Stimulated activated effector memory CD8-positive, alpha-beta T cell treated with anti-CD3 and anti-CD28 coated beads, Interleukin-12 subunit alpha, Interleukin-12 subunit beta, amount 100 ng/mL, for 72 hours (primary cell): ENCODE results near the gene UGGT2.
"Not testable (repeated sequence)": the region's sequence is repeated elsewhere in the genome, so short reads cannot be mapped to it uniquely, and the experiment has no call there.

ENCODE experiments used
- ATAC-seq: fragments of 150-1000 bp; cut with Tn5 transposase; 2 replicates; pipeline ENCODE4 v1.10.0; 2021
- DNase-seq, 2 donors: peaks; one replicate each; pipeline ENCODE4 v3.0.0; 2021 to 2022; ENCODE audit warnings: low spot score in 2 of 2
- H3K27ac Mint-ChIP-seq: one replicate; pipeline ENCODE4 v1.8.0; 2022; ENCODE audit warnings: mild to moderate bottlenecking, mixed read lengths
- H3K36me3 Mint-ChIP-seq: one replicate; pipeline ENCODE4 v1.8.0; 2022; ENCODE audit warnings: mild to moderate bottlenecking, mixed read lengths
- H3K4me1 Mint-ChIP-seq: one replicate; pipeline ENCODE4 v1.8.0; 2022; ENCODE audit warnings: mixed read lengths
- H3K4me3 Mint-ChIP-seq: one replicate; pipeline ENCODE4 v1.8.0; 2022; ENCODE audit warnings: mild to moderate bottlenecking, mixed read lengths
- H3K9me3 Mint-ChIP-seq: one replicate; pipeline ENCODE4 v1.8.0; 2022; ENCODE audit warnings: mixed read lengths

The UGGT2 gene

DNA sequence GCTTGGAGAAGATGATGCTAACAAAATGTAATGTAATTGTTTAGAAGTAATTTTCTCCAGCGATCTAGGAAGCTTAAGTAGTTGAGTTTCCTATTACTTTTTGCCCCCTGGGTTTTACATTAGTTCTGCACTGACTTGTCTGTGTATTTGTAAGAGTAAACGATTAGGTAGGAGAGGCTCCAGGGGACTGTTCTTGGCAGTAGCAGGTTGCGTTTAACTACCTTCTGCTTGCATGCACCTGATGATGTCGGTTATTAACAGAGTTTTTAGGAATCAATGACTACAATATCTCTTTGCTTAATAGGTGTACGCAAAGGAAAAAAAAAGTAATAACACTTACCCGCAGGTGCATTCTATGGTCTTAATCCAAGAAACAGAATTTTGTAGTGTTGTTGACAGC is 18.3 kb upstream of the UGGT2 start:
- H3K4me3 Mint-ChIP-seq: no peak overlapping the region
- H3K4me1 Mint-ChIP-seq: no peaks in the 10 kb centered on the region
- H3K36me3 Mint-ChIP-seq: no peaks in the 10 kb centered on the region
- ATAC-seq (no peak), DNase-seq (no peak)
- peaks cover 8% of the 10 kb centered on the region for H3K9me3 Mint-ChIP-seq
- no peak overlapping the region for H3K27ac Mint-ChIP-seq

DNA sequence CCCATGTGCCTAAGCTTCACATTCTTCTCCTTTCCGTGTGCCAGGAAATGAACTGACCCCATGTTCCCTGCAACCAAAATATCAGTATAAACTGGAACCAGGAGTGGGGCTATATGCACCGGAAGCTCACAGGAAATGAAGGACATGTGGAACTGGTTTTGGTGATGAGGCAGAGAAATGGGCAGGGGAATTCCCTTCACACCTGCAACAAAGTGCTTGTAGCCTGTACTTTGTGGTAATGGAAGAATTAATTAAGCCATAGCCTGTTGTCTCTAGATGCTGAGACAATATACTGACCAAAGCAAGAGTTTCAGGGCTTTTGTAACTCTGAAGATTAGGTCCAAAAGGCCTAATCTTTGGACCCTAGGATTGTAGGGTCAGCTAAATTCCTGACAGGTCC is 15.5 kb upstream of the UGGT2 start:
- no peak for ATAC-seq
- Mint-ChIP-seq H3K4me3 (no peak overlapping the region), H3K27ac (no peak overlapping the region), H3K4me1 (no peaks in the 10 kb centered on the region), H3K36me3 (no peaks in the 10 kb centered on the region), H3K9me3 (peaks cover 13% of the 10 kb centered on the region)
- no peak for DNase-seq

DNA sequence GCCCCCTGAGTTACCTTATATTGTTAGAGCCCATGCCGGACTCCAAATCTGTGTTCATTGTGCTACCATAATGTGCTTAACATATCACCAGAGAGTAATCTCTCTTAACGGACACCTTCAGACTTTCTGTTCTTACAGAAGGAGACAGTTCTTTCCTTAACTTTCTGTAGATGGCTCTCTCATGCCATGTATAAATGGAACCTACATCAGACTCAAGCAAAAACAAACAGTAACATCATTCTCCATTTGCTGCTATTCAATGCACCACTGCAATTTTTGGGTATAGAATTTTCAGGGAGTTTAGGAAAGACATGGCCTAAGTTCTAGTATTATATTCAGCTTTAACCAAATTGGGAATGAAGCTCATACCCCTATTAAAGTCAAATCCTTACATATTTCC is 12.6 kb upstream of the UGGT2 start:
- H3K4me1 Mint-ChIP-seq: no peaks in the 10 kb centered on the region
- no peak for DNase-seq
- no peaks in the 10 kb centered on the region for H3K36me3 Mint-ChIP-seq
- peaks cover 10% of the 10 kb centered on the region for H3K9me3 Mint-ChIP-seq
- no peak for ATAC-seq
- no peak overlapping the region for H3K4me3 Mint-ChIP-seq
- H3K27ac Mint-ChIP-seq: no peak overlapping the region

DNA sequence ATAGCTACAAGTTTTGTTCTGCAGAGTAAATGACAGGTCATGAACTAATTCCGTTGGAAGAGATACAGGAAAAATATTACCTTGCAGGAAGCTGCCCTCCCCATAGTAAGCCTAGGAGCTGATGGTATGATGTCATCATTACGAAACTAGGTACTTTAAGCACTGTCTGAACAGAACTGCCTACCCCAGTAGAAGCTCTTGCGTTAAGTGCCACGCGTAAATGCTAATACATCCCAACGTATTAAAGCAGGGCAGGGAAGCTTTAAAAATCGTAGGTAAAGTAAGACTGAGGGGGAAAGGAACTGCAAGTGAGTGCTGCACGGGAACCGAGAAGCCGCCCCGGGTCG is 572 bp downstream of the UGGT2 start:
- ATAC-seq (no peak), DNase-seq (no peak)

DNA sequence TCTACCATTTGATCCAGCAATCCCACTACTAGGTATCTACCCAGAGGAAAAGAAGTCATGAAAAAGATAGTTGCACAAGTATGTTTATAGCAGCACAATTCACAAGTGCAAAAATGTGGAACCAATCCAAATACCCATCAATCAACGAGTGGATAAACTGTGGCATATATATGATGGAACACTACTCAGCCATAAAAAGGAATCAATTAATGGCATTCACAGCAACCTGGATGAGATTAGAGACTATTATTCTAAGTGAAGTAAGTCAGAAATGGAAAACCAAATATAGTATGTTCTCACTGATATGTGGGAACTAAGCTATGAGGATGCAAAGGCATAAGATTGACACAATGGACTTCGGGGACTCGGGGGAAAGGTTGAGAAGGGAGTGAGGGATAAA is 1.3 kb downstream of the UGGT2 start:
- ATAC-seq, H3K4me1 Mint-ChIP-seq, DNase-seq, H3K4me3 Mint-ChIP-seq, H3K36me3 Mint-ChIP-seq, H3K9me3 Mint-ChIP-seq, H3K27ac Mint-ChIP-seq: not testable (repeated sequence)

More for the DNA sequence above, 572 bp downstream of the UGGT2 start:
- peak overlapping the region; percentile 23 for H3K4me3 Mint-ChIP-seq
- peaks cover 10% of the 10 kb centered on the region for H3K9me3 Mint-ChIP-seq
- H3K27ac Mint-ChIP-seq: no peak overlapping the region
- H3K36me3 Mint-ChIP-seq: no peaks in the 10 kb centered on the region
- H3K4me1 Mint-ChIP-seq: no peaks in the 10 kb centered on the region

DNA sequence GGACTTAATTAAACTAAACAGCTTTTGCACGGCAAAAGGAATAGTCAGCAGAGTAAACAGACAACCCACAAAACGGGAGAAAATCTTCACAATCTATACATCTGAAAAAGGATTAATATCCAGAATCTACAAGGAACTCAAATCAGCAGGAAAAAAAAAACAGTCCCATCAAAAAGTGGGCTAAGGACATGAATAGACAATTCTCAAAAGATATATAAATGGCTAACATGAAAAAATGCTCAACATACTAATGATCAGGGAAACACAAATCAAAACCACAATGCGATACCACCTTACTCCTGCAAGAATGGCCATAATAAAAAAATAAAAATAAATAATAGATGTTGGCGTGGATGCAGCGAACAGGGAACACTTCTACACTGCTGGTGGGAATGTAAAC is 1.7 kb downstream of the UGGT2 start:
- H3K9me3 Mint-ChIP-seq, H3K4me3 Mint-ChIP-seq, H3K36me3 Mint-ChIP-seq, DNase-seq, H3K27ac Mint-ChIP-seq, ATAC-seq, H3K4me1 Mint-ChIP-seq: not testable (repeated sequence)

DNA sequence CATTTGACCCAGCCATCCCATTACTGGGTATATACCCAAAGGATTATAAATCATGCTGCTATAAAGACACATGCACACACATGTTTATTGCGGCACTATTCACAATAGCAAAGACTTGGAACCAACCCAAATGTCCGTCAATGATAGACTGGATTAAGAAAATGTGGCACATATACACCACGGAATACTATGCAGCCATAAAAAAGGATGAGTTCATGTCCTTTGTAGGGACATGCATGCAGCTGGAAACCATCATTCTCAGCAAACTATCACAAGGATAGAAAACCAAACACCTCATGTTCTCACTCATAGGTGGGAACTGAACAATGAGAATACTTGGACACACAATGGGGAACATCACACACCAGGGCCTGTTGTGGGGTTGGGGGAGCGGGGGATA is 2.2 kb downstream of the UGGT2 start:
- not testable (repeated sequence) for H3K4me1 Mint-ChIP-seq, H3K4me3 Mint-ChIP-seq, H3K27ac Mint-ChIP-seq, ATAC-seq, H3K36me3 Mint-ChIP-seq, DNase-seq, H3K9me3 Mint-ChIP-seq

DNA sequence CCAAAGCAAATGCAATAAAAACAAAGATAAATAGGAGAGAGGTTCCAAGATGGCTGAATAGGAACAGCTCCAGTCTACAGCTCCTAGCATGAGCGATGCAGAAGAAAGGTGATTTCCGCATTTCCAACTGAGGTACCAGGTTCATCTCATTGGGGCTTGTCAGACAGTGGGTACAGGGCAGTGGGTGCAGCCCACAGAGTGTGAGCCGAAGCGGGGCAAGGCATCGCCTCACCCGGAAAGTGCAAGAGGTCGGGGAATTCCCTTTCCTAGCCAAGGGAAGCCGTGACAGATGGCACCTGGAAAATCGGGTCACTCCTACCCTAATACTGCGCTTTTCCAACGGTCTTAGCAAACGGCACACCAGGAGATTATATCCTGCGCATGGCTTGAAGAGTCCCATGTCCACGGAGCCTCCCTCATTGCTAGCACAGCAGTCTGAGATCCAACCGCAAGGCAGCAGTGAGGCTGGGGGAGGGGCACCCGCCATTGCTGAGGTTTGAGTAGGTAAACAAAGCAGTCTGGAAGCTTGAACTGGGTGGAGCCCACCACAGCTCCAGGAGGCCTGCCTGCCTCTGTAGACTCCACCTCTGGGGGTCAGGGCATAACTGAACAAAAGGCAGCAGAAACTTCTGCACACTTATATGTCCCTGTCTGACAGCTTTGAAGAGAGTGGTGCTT is 6.6 kb downstream of the UGGT2 start:
- not testable (repeated sequence) for H3K4me3 Mint-ChIP-seq, ATAC-seq, H3K27ac Mint-ChIP-seq, H3K4me1 Mint-ChIP-seq, DNase-seq, H3K36me3 Mint-ChIP-seq, H3K9me3 Mint-ChIP-seq

DNA sequence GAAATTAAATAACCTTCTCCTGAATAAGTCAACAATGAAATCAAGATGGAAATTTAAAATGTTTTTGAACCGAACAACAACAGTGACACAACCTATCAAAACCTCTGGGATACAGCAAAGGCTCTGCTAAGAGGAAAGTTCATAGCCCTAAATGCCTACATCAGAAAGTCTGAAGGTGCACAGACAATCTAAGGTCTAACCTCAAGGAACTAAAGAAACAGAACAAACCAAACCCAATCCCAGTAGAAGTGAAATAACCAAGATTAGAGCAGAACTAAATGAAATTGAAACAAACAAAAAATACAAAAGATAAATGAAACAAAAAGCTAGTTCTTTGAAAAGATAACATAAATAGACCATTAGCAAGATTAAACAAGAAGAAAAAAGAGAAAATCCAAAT is 9.0 kb downstream of the UGGT2 start:
- no peak for ATAC-seq
- Mint-ChIP-seq H3K36me3 (no peaks in the 10 kb centered on the region), H3K4me3 (no peak overlapping the region)

DNA sequence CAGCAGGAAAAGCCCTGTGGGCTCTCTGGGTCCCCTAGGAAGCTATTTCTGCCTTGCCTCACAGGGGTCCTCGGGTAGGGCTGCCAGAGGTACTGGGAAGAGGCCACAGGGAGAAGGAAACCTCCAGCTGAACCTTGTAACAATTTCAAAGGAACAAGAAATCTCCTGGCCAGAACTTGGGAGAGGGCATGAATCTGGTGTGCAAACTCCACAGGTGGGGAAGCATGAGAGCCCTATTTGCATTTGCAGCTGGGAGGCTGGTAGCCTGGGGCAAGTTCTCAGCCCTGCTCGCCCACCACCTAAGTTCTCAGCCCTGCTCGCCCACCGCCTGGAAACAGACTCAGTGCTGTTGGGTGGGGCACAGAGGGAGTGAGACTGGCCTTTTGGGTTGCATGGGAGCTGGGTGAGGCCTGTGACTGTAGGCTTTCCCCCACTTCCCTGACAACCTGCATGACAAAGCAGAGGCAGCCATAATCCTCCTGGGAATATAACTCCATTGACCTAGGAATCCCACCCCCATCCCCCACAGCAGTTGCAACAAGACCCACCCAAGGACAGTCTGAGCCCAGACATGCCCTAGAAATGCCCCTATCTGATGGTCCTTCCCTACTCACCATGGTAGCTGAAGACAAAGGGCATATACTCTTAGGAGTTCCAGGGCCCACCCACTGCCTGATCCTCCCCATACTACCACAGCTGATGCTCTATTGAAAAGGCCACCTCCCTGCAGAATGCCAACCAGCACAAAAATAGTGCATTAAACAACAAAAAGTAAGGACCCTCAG is 11.7 kb downstream of the UGGT2 start:
- no peak overlapping the region for H3K4me3 Mint-ChIP-seq
- DNase-seq (no peak), ATAC-seq (no peak)
- peaks cover 7% of the 10 kb centered on the region for H3K9me3 Mint-ChIP-seq
- H3K27ac Mint-ChIP-seq: no peak overlapping the region
- H3K4me1 Mint-ChIP-seq: no peaks in the 10 kb centered on the region
- no peaks in the 10 kb centered on the region for H3K36me3 Mint-ChIP-seq

More for the DNA sequence above, 9.0 kb downstream of the UGGT2 start:
- Mint-ChIP-seq H3K27ac (no peak overlapping the region), H3K9me3 (peaks cover 5% of the 10 kb centered on the region), H3K4me1 (no peaks in the 10 kb centered on the region)
- no peak for DNase-seq

DNA sequence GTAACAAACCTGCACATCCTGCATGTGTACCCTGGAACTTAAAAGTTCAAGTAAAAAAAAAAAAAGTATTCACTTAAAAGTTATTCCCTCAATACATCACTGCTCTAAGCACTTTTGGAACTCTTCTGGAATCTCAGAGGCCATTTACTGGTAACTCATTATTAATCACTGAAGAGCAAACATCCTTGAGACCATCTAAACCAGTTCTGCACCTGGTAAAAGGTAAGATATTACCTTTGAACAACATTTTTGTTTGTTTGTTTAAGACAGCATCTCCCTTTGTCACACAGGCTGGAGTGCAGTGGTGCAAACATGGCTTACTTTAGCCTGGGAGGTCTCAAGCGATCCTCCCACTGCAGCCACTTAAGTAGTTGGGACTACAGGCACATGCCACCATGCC is 16.7 kb downstream of the UGGT2 start:
- Mint-ChIP-seq H3K36me3 (no peaks in the 10 kb centered on the region), H3K27ac (no peak overlapping the region), H3K4me3 (no peak overlapping the region), H3K4me1 (no peaks in the 10 kb centered on the region), H3K9me3 (peaks cover 3% of the 10 kb centered on the region)
- ATAC-seq (no peak), DNase-seq (no peak)

DNA sequence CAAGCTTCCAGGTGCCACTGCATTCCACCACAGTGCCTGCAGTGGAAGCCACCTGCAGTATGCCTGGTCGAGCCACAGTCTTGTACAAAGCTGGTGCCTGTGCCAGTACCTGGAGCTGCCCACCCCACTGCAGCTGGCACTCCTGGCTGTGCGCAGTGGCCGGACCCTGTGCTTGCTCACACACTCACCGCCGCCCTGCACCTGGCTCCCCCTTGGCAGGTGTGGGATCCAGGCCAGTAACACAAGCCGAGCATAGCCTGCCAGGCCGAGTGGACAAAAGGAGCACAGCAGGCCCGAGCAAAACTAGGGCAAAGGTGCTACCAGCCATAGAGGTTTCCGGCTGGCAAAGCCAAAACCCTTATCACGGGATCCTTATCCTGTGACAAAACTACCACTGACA is 18.5 kb downstream of the UGGT2 start:
- H3K4me3 Mint-ChIP-seq: no peak overlapping the region
- no peaks in the 10 kb centered on the region for H3K36me3 Mint-ChIP-seq
- H3K4me1 Mint-ChIP-seq: no peaks in the 10 kb centered on the region
- H3K9me3 Mint-ChIP-seq: peaks cover 3% of the 10 kb centered on the region
- no peak overlapping the region for H3K27ac Mint-ChIP-seq
- no peak for DNase-seq
- ATAC-seq: peak; percentile 31

DNA sequence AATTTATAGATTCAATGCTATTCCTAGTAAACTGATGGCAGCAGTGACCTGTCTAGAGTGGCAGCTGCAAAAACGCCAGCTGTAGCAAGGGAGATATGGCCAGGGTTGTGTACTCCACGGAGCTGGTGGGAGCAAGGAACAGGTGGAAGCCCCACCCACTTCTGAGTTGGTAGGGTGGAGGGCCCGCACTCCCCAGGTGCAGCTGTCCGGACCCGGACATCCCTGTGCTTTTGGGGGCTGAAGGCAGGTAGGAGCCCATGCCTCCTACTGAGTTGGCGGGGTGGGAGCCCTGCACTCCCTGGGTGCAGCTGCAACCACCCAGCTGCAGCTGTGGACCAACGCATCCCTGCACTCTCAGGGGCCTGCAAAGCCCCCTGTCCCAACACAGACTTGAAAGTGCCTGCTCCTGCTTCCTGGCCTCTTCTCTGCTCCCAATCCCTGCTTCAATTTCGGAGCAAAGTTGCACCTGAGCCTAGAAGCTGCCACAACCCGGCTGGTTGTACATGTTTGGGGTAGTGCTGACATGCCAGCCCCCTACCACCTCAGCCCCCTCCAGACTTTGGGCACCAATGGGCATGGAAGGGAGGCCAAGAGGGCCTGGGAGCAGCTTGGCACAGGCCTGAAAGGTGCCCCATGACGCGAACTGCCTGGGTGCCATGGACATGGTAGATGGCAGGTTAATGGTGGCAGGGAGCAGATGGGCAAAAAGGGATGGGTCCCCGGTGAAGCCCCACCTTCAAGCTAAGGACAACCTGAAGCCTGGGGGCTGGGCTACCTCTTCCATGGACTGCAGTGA is 19.8 kb downstream of the UGGT2 start:
- no peaks in the 10 kb centered on the region for H3K4me1 Mint-ChIP-seq
- peak; percentile 46 for ATAC-seq
- no peak overlapping the region for H3K27ac Mint-ChIP-seq
- peaks cover 3% of the 10 kb centered on the region for H3K9me3 Mint-ChIP-seq
- H3K4me3 Mint-ChIP-seq: no peak overlapping the region
- DNase-seq: no peak
- no peaks in the 10 kb centered on the region for H3K36me3 Mint-ChIP-seq

DNA sequence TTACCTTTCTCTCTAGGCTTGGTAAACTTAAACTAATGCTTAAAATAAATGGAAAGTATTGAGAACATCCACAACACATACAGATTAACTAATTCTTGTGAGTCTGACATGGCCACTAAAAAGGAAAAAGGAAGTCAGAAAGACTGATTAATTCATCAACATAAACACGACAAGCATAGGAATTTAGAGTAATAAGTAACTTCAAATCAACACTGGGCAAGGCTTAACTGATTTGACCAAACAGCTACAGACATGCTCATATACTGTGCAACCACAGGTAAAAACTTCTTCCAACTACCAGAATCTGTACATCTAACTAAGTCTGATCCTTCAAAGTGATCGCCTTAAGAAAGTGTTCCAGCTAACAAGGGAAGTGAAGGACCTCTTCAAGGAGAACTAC is 20.5 kb downstream of the UGGT2 start:
- H3K36me3 Mint-ChIP-seq: no peaks in the 10 kb centered on the region
- DNase-seq: no peak
- no peak for ATAC-seq
- peaks cover 2% of the 10 kb centered on the region for H3K9me3 Mint-ChIP-seq
- H3K27ac Mint-ChIP-seq: no peak overlapping the region
- H3K4me3 Mint-ChIP-seq: no peak overlapping the region
- no peaks in the 10 kb centered on the region for H3K4me1 Mint-ChIP-seq

DNA sequence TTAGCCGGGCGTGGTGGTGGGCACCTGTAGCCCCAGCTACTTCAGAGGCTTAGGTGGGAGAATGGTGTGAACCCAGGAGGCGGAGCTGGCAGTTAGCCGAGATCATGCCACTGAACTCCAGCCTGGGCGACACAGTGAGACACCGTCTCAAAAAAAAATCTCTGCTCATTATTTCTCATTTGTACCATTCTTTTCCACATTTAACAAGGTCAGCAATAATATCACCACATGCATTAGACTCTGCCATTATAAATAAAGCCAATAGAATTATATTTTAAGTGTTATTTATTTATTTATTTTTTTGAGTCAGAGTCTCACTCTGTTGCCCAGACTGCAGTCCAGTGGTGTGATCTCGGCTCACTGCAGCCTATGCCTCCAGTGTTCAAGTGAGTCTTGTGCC is 24.2 kb downstream of the UGGT2 start:
- DNase-seq (no peak), ATAC-seq (no peak)
- no peak overlapping the region for H3K27ac Mint-ChIP-seq
- H3K36me3 Mint-ChIP-seq: no peaks in the 10 kb centered on the region
- H3K4me3 Mint-ChIP-seq: no peak overlapping the region
- no peaks in the 10 kb centered on the region for H3K4me1 Mint-ChIP-seq
- no peaks in the 10 kb centered on the region for H3K9me3 Mint-ChIP-seq

DNA sequence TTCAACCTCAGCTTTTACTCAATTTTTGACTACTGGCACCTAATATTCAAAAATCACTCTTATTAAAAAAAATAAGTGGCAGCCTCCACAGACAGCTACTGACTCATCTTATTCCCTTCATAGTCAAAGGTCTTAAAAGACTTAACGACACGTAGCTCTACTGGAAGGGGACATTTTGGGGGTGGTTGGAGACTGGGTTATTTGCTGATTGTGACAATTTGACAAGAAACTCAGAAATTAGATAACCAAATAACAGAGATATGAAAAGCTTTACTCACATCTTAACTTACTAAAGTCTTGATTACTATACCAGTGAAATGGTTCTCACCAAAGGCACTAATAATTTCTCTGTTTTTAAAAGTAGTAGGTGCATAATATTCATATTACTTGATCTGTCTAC is 25.7 kb downstream of the UGGT2 start:
- Mint-ChIP-seq H3K4me1 (no peaks in the 10 kb centered on the region), H3K36me3 (no peaks in the 10 kb centered on the region), H3K4me3 (no peak overlapping the region), H3K9me3 (no peaks in the 10 kb centered on the region), H3K27ac (no peak overlapping the region)
- no peak for DNase-seq
- no peak for ATAC-seq
